NT2/D1 (cell line): ENCODE measurements around the gene SYT8.

ENCODE experiments used
- SUZ12 ChIP-seq: IDR thresholded peaks from 2 replicates; pipeline ENCODE4 v1.6.1; 2011; ENCODE audit not compliant: insufficient read length, insufficient read depth; ENCODE audit errors: extremely low read depth
- YY1 ChIP-seq: IDR thresholded peaks from 2 replicates; pipeline ENCODE4 v1.6.1; 2011; ENCODE audit not compliant: insufficient read length, insufficient read depth
- ZNF274 ChIP-seq: IDR thresholded peaks from 2 replicates; pipeline ENCODE4 v1.6.1; 2011; ENCODE audit warnings: mild to moderate bottlenecking, low read depth, low read length

DNA sequence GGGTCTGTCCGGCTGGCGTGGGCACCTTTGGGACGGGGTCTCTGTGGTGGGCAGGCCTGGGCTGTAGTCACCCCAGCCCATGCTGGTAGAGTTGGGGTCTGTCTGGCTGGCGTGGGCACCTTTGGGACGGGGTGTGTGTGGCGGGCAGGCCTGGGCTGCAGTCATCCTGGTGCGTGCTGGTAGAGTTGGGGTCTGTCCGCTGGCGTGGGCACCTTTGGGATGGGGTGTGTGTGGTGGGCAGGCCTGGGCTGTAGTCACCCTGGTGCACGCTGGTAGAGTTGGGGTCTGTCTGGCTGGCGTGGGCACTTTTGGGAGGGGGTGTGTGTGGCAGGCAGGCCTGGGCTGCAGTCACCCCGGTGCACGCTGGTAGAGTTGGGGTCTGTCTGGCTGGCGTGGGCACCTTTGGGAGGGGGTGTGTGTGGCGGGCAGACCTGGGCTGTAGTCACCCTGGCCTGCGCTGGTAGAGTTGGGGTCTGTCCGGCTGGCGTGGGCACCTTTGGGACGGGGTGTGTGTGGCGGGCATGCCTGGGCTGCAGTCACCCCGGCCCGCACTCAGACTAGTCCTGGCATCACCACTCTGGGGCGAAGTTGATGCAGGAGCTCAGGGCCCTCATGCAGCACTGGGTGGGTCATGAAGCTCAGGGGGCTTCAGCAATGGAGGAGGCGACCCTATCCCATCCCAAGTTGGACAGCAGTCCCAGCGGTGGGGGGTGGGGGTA is 37.6 kb downstream of the SYT8 start:
- no peak for TF ChIP-seq SUZ12
- TF ChIP-seq YY1 = no peak
- no peak for TF ChIP-seq ZNF274
